Naive thymus-derived CD4-positive, alpha-beta T cell (primary cell): ENCODE data around the gene OR14I1. TPM values are rescaled to one million over a fixed set of nuclear protein-coding genes. Genes with fewer than 3 reads are reported as not detected.

Source experiments
- ATAC-seq: fragments of 150-1000 bp; cut with Tn5 transposase; 2 replicates; pipeline ENCODE4 v1.10.0; 2021; ENCODE audit warnings: mild to moderate bottlenecking, moderate library complexity
- CTCF ChIA-PET: fragments of 350-600 bp; sonication (Branson Sonifier 250); formaldehyde crosslinking; loops from one replicate; lab custom pipeline; 2021; ENCODE audit warnings: antibody characterized with exemption; lab: Charles Lee
- POLR2A ChIA-PET: fragments of 350-600 bp; sonication (Branson Sonifier 250); formaldehyde crosslinking; loops from one replicate; lab custom pipeline; 2021; ENCODE audit warnings: antibody characterized with exemption, inconsistent platforms; lab: Charles Lee
- DNase-seq, 9 donors: peaks; one replicate each; pipeline versions ENCODE4 v3.0.0 to v3.0.0-alpha.2; 2020 to 2022; ENCODE audit warnings: mixed read lengths in 1 of 9
- H3K27ac ChIP-seq: one replicate; pipeline ENCODE4 v1.7.0; 2013; ENCODE audit warnings: mild to moderate bottlenecking, low read depth, low read length, moderate library complexity
- H3K27me3 ChIP-seq, 2 donors: one replicate each; pipeline ENCODE4 v1.7.0; 2013; ENCODE audit warnings: low read length in 2 of 2, mild to moderate bottlenecking in 2 of 2, moderate library complexity in 2 of 2; ENCODE audit not compliant: control insufficient read depth in 2 of 2, insufficient read depth in 2 of 2
- H3K36me3 ChIP-seq, 3 experiments: 1 replicate in 2 of 3; 2 replicates in 1 of 3; pipeline ENCODE4 v1.7.0; 2013; ENCODE audit warnings: low read length in 3 of 3, mild to moderate bottlenecking in 3 of 3, moderate library complexity in 1 of 3; ENCODE audit not compliant: insufficient read depth in 3 of 3, control insufficient read depth in 2 of 3
- H3K4me1 ChIP-seq, 2 donors: one replicate each; pipeline ENCODE4 v1.7.0; 2013; ENCODE audit warnings: low read length in 2 of 2, mild to moderate bottlenecking in 2 of 2, moderate library complexity in 1 of 2; ENCODE audit not compliant: control insufficient read depth in 2 of 2, insufficient read depth in 2 of 2
- H3K4me3 ChIP-seq: 2 replicates; pipeline ENCODE4 v1.7.0; 2013; ENCODE audit warnings: mild to moderate bottlenecking, low read length
- H3K9me3 ChIP-seq, 3 experiments: 1 replicate in 2 of 3; 2 replicates in 1 of 3; pipeline ENCODE4 v1.7.0; 2013; ENCODE audit warnings: low read length in 3 of 3; ENCODE audit not compliant: control insufficient read depth in 2 of 3
- H3K27ac Mint-ChIP-seq, 9 donors: one replicate each; pipeline ENCODE4 v1.8.0; 2020 to 2022; ENCODE audit warnings: mixed read lengths in 9 of 9, mild to moderate bottlenecking in 8 of 9, moderate library complexity in 5 of 9, inconsistent platforms in 2 of 9
- H3K27me3 Mint-ChIP-seq, 5 donors: one replicate each; pipeline ENCODE4 v1.8.0; 2021 to 2022; ENCODE audit warnings: mixed read lengths in 5 of 5, mild to moderate bottlenecking in 1 of 5
- H3K36me3 Mint-ChIP-seq, 5 donors: one replicate each; pipeline ENCODE4 v1.8.0; 2020 to 2022; ENCODE audit warnings: mixed read lengths in 5 of 5, mild to moderate bottlenecking in 3 of 5, inconsistent platforms in 1 of 5
- H3K4me1 Mint-ChIP-seq, 7 donors: one replicate each; pipeline ENCODE4 v1.8.0; 2020 to 2022; ENCODE audit warnings: mixed read lengths in 7 of 7, mild to moderate bottlenecking in 3 of 7, inconsistent platforms in 1 of 7
- H3K4me3 Mint-ChIP-seq, 10 donors: one replicate each; pipeline ENCODE4 v1.8.0; 2020 to 2022; ENCODE audit warnings: mild to moderate bottlenecking in 10 of 10, mixed read lengths in 10 of 10, moderate library complexity in 6 of 10, inconsistent platforms in 2 of 10
- H3K9me3 Mint-ChIP-seq, 11 donors: one replicate each; pipeline ENCODE4 v1.8.0; 2020 to 2022; ENCODE audit warnings: mixed read lengths in 11 of 11, mild to moderate bottlenecking in 4 of 11, inconsistent platforms in 1 of 11, moderate library complexity in 1 of 11
- intact Hi-C, 2 donors: fragments of 100-400 bp; cut with micrococcal nuclease; formaldehyde crosslinking; loops; one replicate each; pipeline ENCODE4 v1.15.1; 2023
- polyA plus RNA-seq, 2 donors: library from polyadenylated mRNA; unstranded; fragments of 300-500 nt; fragmentation: Illumina TruSeq; gene quantifications; one replicate each; pipeline ENCODE4 v1.2.3, GENCODE V29; 2021
- total RNA-seq, 6 experiments: library from RNA in 5 of 6; stranded (reverse) in 5 of 6; gene quantifications; 1 replicate in 5 of 6; 2 replicates in 1 of 6; pipeline ENCODE4 v1.2.3 and lab custom pipeline; 2021 to 2026

The OR14I1 gene
- total RNA-seq (not detected), polyA plus RNA-seq (not detected), total RNA-seq (lab: John Stamatoyannopoulos, UW) (not detected)

- Mint-ChIP-seq H3K27me3 (peaks cover 0 to 9% (median 5%) of the 10 kb centered on the region in 5 donors), H3K9me3 (no peaks in the 10 kb centered on the region), H3K4me1 (no peaks in the 10 kb centered on the region), H3K27ac (no peak within 1 kb of the TSS), H3K4me3 (no peak within 1 kb of the TSS), H3K36me3 (no peaks in the 10 kb centered on the region)
- ChIA-PET CTCF (no interaction called here), POLR2A (no interaction called here)
- intact Hi-C loops: loop anchor here in 1 of 2 donors (1.0 kb wide), 1 partner anchor 105 kb away; no protein-coding TSS in a partner anchor
- H3K27me3 ChIP-seq: no peaks in the 10 kb centered on the region
- H3K9me3 ChIP-seq: no peaks in the 10 kb centered on the region
- no peaks in the 10 kb centered on the region for H3K4me1 ChIP-seq
- H3K4me3 ChIP-seq: no peak within 1 kb of the TSS
- no peak for DNase-seq
- ATAC-seq: no peak
- H3K27ac ChIP-seq: no peak within 1 kb of the TSS
- H3K36me3 ChIP-seq: no peaks in the 10 kb centered on the region
Measured at GRCh38 chr1:248702714-248703113, at the start of gene OR14I1. OR14I1 (minus strand) TSS chr1:248702766.

GRCh38 chr1:248751635-248752034 is 49.1 kb upstream of the OR14I1 start:
- no peak for ATAC-seq
- Histone ChIP-seq H3K27me3 (no peaks in the 10 kb centered on the region), H3K4me1 (no peaks in the 10 kb centered on the region), H3K27ac (no peak overlapping the region), H3K4me3 (no peak overlapping the region), H3K9me3 (no peaks in the 10 kb centered on the region), H3K36me3 (no peaks in the 10 kb centered on the region)
- intact Hi-C loops: no loop called here
- CTCF ChIA-PET: no interaction called here
- peak overlapping the region in 8 of 10 donors; percentile 30 to 70 (median 59) for H3K4me3 Mint-ChIP-seq
- DNase-seq: no peak
- POLR2A ChIA-PET: interaction anchor here (0.7 kb wide), 1 partner anchor 102 kb away, joined by 3 read pairs; no protein-coding TSS in a partner anchor
- peaks cover 0 to 23% (median 8%) of the 10 kb centered on the region in 7 donors for H3K4me1 Mint-ChIP-seq
- H3K36me3 Mint-ChIP-seq: no peaks in the 10 kb centered on the region
- peak overlapping the region in 6 of 9 donors; percentile 39 to 86 (median 75) for H3K27ac Mint-ChIP-seq
- no peaks in the 10 kb centered on the region for H3K9me3 Mint-ChIP-seq
- H3K27me3 Mint-ChIP-seq: no peaks in the 10 kb centered on the region

GRCh38 chr1:248751142-248751541 is 48.6 kb upstream of the OR14I1 start:
- Mint-ChIP-seq H3K36me3 (no peaks in the 10 kb centered on the region), H3K4me1 (peaks cover 0 to 23% (median 8%) of the 10 kb centered on the region in 7 donors), H3K9me3 (no peaks in the 10 kb centered on the region), H3K4me3 (peak overlapping the region in 7 of 10 donors; percentile 37 to 70 (median 62)), H3K27ac (peak overlapping the region in 6 of 9 donors; percentile 39 to 86 (median 69)), H3K27me3 (peaks cover 0 to 3% (median 0%) of the 10 kb centered on the region in 5 donors)
- no peaks in the 10 kb centered on the region for H3K4me1 ChIP-seq
- intact Hi-C loops: no loop called here
- H3K4me3 ChIP-seq: no peak overlapping the region
- POLR2A ChIA-PET: interaction anchor here (0.7 kb wide), 1 partner anchor 103 kb away, joined by 3 read pairs; no protein-coding TSS in a partner anchor
- DNase-seq (peak in 2 of 9 donors; percentile 7 to 16), ATAC-seq (no peak)
- H3K27ac ChIP-seq: no peak overlapping the region
- H3K36me3 ChIP-seq: no peaks in the 10 kb centered on the region
- no peaks in the 10 kb centered on the region for H3K9me3 ChIP-seq
- H3K27me3 ChIP-seq: no peaks in the 10 kb centered on the region
- CTCF ChIA-PET: no interaction called here

GRCh38 chr1:248750496-248750895 is 47.9 kb upstream of the OR14I1 start:
- intact Hi-C loops: no loop called here
- H3K27ac Mint-ChIP-seq: peak overlapping the region in 5 of 9 donors; percentile 13 to 75 (median 56)
- ChIA-PET POLR2A (no interaction called here), CTCF (no interaction called here)
- H3K9me3 Mint-ChIP-seq: no peaks in the 10 kb centered on the region
- peaks cover 0 to 3% (median 0%) of the 10 kb centered on the region in 5 donors for H3K27me3 Mint-ChIP-seq
- DNase-seq (no peak), ATAC-seq (no peak)
- no peaks in the 10 kb centered on the region for H3K9me3 ChIP-seq
- H3K36me3 ChIP-seq: no peaks in the 10 kb centered on the region
- peaks cover 0 to 23% (median 8%) of the 10 kb centered on the region in 7 donors for H3K4me1 Mint-ChIP-seq
- no peaks in the 10 kb centered on the region for H3K36me3 Mint-ChIP-seq
- H3K4me1 ChIP-seq: no peaks in the 10 kb centered on the region
- H3K27me3 ChIP-seq: no peaks in the 10 kb centered on the region
- no peak overlapping the region for H3K4me3 ChIP-seq
- no peak overlapping the region for H3K27ac ChIP-seq
- peak overlapping the region in 3 of 10 donors; percentile 64 to 70 (median 65) for H3K4me3 Mint-ChIP-seq

- ATAC-seq (no peak), DNase-seq (no peak)
- Histone ChIP-seq H3K4me3 (no peak overlapping the region), H3K27ac (no peak overlapping the region), H3K36me3 (no peaks in the 10 kb centered on the region), H3K4me1 (no peaks in the 10 kb centered on the region), H3K9me3 (no peaks in the 10 kb centered on the region), H3K27me3 (no peaks in the 10 kb centered on the region)
- Mint-ChIP-seq H3K4me3 (no peak overlapping the region), H3K9me3 (no peaks in the 10 kb centered on the region), H3K27ac (no peak overlapping the region), H3K4me1 (peaks cover 0 to 23% (median 8%) of the 10 kb centered on the region in 7 donors), H3K36me3 (no peaks in the 10 kb centered on the region), H3K27me3 (peaks cover 0 to 7% (median 0%) of the 10 kb centered on the region in 5 donors)
- intact Hi-C loops: no loop called here
- ChIA-PET POLR2A (no interaction called here), CTCF (no interaction called here)
Measured at GRCh38 chr1:248748211-248748610, 45.6 kb upstream of the OR14I1 start.

- H3K4me1 Mint-ChIP-seq: peaks cover 0 to 2% (median 0%) of the 10 kb centered on the region in 7 donors
- DNase-seq (no peak), ATAC-seq (no peak)
- peaks cover 0 to 20% (median 6%) of the 10 kb centered on the region in 5 donors for H3K27me3 Mint-ChIP-seq
- H3K27ac Mint-ChIP-seq: no peak overlapping the region
- Histone ChIP-seq H3K27me3 (no peaks in the 10 kb centered on the region), H3K4me3 (no peak overlapping the region), H3K27ac (no peak overlapping the region), H3K4me1 (no peaks in the 10 kb centered on the region), H3K36me3 (no peaks in the 10 kb centered on the region), H3K9me3 (no peaks in the 10 kb centered on the region)
- H3K9me3 Mint-ChIP-seq: peaks cover 0 to 3% (median 0%) of the 10 kb centered on the region in 11 donors
- intact Hi-C loops: no loop called here
- H3K4me3 Mint-ChIP-seq: no peak overlapping the region
- peaks cover 0 to 3% (median 0%) of the 10 kb centered on the region in 5 donors for H3K36me3 Mint-ChIP-seq
- ChIA-PET CTCF (no interaction called here), POLR2A (no interaction called here)
Measured at GRCh38 chr1:248740876-248741275, 38.3 kb upstream of the OR14I1 start.
